ENCODE results near the gene NUDCD3.

DNA sequence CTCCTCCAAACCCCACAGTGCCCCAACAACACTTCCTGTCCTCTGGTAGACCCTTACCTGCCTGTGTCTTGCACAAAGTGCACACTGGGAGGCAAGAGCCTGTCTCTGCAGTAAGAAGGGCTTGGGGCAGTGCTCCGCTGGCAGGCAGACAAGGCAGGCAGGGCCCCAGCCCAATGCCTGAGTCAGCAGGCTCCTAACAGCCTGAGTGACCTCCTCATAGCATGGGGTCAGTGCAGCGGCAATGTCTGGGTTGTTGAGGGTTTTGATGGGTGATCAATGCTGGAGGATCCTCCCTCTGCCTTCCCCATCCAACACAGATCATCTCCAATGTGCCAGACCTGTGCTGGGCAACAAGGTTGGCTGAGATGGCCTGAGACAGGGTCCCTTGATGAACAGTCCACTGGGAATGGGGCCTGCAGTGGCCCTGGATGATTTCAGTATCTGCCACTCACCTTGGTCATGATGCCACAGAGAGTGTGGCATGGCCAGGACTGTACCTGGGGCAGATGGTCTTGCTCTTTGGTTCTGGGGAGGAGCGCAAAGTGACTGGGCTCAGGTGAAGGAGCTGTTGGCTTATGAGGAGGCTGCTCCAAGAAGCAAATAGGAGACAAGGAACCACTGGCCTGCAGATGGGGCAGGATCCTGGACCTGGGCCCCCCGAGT is 109.5 kb downstream of the NUDCD3 start:
- TF ChIP-seq, protein P1, sequence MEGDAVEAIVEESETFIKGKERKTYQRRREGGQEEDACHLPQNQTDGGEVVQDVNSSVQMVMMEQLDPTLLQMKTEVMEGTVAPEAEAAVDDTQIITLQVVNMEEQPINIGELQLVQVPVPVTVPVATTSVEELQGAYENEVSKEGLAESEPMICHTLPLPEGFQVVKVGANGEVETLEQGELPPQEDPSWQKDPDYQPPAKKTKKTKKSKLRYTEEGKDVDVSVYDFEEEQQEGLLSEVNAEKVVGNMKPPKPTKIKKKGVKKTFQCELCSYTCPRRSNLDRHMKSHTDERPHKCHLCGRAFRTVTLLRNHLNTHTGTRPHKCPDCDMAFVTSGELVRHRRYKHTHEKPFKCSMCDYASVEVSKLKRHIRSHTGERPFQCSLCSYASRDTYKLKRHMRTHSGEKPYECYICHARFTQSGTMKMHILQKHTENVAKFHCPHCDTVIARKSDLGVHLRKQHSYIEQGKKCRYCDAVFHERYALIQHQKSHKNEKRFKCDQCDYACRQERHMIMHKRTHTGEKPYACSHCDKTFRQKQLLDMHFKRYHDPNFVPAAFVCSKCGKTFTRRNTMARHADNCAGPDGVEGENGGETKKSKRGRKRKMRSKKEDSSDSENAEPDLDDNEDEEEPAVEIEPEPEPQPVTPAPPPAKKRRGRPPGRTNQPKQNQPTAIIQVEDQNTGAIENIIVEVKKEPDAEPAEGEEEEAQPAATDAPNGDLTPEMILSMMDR (conservative IDR thresholded peaks at IDR 0.05; ENCODE audit: low read depth, low read length), result no peak
- no peak for TF ChIP-seq EZH2phosphoT487 (IDR thresholded peaks at IDR 0.05; ENCODE audit: borderline replicate concordance, low read length)

All from PC-3 (cell line).